Astrocyte (in vitro differentiated cells and primary cell): ENCODE data around the gene ATP1A1. TPM values are rescaled to one million over a fixed set of nuclear protein-coding genes. Genes with fewer than 3 reads are reported as not detected.

Experiments used
- DNase-seq: peaks from one replicate; pipeline ENCODE4 v3.0.0-alpha.2; 2010; ENCODE audit warnings: low read depth
- FAIRE-seq: peaks from 2 replicates; lab custom pipeline; 2011; peaks lifted over from hg19 to GRCh38; lab: Jason Lieb, UNC
- H2AFZ ChIP-seq: 2 replicates; pipeline ENCODE4 v1.6.0; 2012; ENCODE audit warnings: low read depth, low read length, inconsistent platforms
- H3K27ac ChIP-seq: 2 replicates; pipeline ENCODE4 v1.5.1; 2011; ENCODE audit warnings: low read depth, low read length, inconsistent platforms
- H3K27me3 ChIP-seq: 2 replicates; pipeline ENCODE4 v1.6.0; 2011; ENCODE audit warnings: low read length, inconsistent platforms; ENCODE audit not compliant: insufficient read depth
- H3K36me3 ChIP-seq: 2 replicates; pipeline ENCODE4 v1.5.1; 2011; ENCODE audit warnings: low read length, inconsistent platforms; ENCODE audit not compliant: insufficient read depth
- H3K4me1 ChIP-seq: 2 replicates; pipeline ENCODE4 v1.5.1; 2011; ENCODE audit warnings: low read length, inconsistent platforms; ENCODE audit not compliant: insufficient read depth
- H3K4me2 ChIP-seq: 2 replicates; pipeline ENCODE4 v1.6.0; 2012; ENCODE audit warnings: low read length, inconsistent platforms
- H3K4me3 ChIP-seq: 2 replicates; pipeline ENCODE4 v1.5.1; 2011; ENCODE audit warnings: low read depth, mild to moderate bottlenecking, low read length, inconsistent platforms; ENCODE audit not compliant: insufficient read depth
- H3K79me2 ChIP-seq: 2 replicates; pipeline ENCODE4 v1.6.0; 2012; ENCODE audit warnings: mild to moderate bottlenecking, low read length, inconsistent platforms; ENCODE audit not compliant: insufficient read depth
- H3K9ac ChIP-seq: 2 replicates; pipeline ENCODE4 v1.6.0; 2012; ENCODE audit warnings: mild to moderate bottlenecking, low read length, inconsistent platforms
- H3K9me3 ChIP-seq: 2 replicates; pipeline ENCODE4 v1.5.1; 2012; ENCODE audit warnings: low read depth, mild to moderate bottlenecking, low read length, inconsistent platforms; ENCODE audit not compliant: insufficient read depth
- H4K20me1 ChIP-seq: 2 replicates; pipeline ENCODE4 v1.6.0; 2012; ENCODE audit warnings: low read length, inconsistent platforms; ENCODE audit not compliant: insufficient read depth
- H3K27ac Mint-ChIP-seq: one replicate; pipeline ENCODE4 v1.8.0; 2021; ENCODE audit warnings: mild to moderate bottlenecking, mixed read lengths; ENCODE audit not compliant: unreplicated experiment
- H3K27me3 Mint-ChIP-seq: one replicate; pipeline ENCODE4 v1.8.0; 2021; ENCODE audit warnings: low read depth, mixed read lengths; ENCODE audit not compliant: unreplicated experiment
- H3K36me3 Mint-ChIP-seq: one replicate; pipeline ENCODE4 v1.8.0; 2021; ENCODE audit warnings: low read depth, mixed read lengths; ENCODE audit not compliant: unreplicated experiment
- H3K4me1 Mint-ChIP-seq: one replicate; pipeline ENCODE4 v1.8.0; 2021; ENCODE audit warnings: low read depth, mixed read lengths; ENCODE audit not compliant: unreplicated experiment
- H3K4me3 Mint-ChIP-seq: one replicate; pipeline ENCODE4 v1.8.0; 2021; ENCODE audit warnings: mild to moderate bottlenecking, moderate library complexity, mixed read lengths; ENCODE audit not compliant: unreplicated experiment
- H3K9me3 Mint-ChIP-seq: one replicate; pipeline ENCODE4 v1.8.0; 2021; ENCODE audit warnings: mild to moderate bottlenecking, mixed read lengths; ENCODE audit not compliant: unreplicated experiment
- CTCF ChIP-seq: IDR thresholded peaks from 2 replicates; pipeline ENCODE4 v1.5.1; 2011; ENCODE audit warnings: low read depth, mild to moderate bottlenecking, inconsistent platforms, low read length, moderate library complexity; ENCODE audit not compliant: insufficient read depth
- EZH2 ChIP-seq: IDR thresholded peaks from 2 replicates; pipeline ENCODE4 v1.6.1; 2012; ENCODE audit warnings: mild to moderate bottlenecking, low read length, inconsistent platforms; ENCODE audit not compliant: insufficient read depth
- total RNA-seq: library from RNA; stranded (reverse); gene quantifications from 2 replicates; pipeline ENCODE4 v1.2.1, GENCODE V29; 2021

ATP1A1 gene
- total RNA-seq, 1 donor from 2014 or later = 317 TPM

DNA sequence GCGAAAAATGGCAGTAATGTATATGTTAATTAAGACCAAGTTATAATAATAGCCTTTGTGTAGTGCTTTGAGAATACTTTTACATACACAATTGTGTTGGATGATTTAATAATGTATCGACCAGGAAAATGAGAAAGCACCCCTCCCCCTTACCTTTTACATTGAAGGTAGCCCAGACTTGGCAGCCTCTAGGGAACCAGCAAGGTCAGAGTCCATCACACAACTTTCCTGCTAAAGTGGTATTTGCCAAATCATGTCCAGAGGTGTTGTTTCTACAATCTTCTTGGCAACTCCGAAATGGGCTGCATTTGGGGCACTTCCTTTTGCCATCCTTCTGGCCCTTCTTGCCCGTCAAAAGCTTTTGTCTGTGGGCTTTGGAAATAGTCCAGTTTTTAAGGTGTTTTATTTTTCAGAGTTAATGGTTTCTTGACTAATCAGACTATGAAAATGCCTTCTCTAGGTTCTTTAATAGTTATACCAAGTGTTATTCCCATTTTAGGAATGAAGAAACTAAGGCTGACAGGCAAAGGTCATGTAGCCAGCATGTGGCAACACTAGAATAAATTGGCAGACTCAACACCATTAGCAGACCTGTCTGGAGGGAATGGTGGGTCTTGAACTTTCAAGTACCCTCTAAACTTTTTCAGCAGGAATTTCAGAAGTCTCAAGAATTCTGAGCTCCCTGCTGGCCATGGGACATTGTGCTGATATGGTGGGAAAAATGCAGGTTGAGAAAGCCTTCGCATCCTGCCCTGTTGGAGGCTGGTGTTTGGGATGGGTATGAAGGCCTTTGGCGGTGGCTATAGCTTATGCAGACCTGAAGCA lies 6.8 kb downstream of the ATP1A1 start:
- DNase-seq (no peak), FAIRE-seq (no peak)
- Mint-ChIP-seq H3K36me3 (no peaks in the 10 kb centered on the region), H3K27ac (no peak overlapping the region), H3K9me3 (no peaks in the 10 kb centered on the region), H3K27me3 (no peaks in the 10 kb centered on the region), H3K4me1 (peaks cover 83% of the 10 kb centered on the region), H3K4me3 (no peak overlapping the region)
- no peak overlapping the region for H3K4me2 ChIP-seq
- no peak overlapping the region for H3K9ac ChIP-seq
- peaks cover 53% of the 10 kb centered on the region for H3K4me1 ChIP-seq
- no peak overlapping the region for H2AFZ ChIP-seq
- H3K9me3 ChIP-seq = no peaks in the 10 kb centered on the region
- H3K27me3 ChIP-seq = no peaks in the 10 kb centered on the region
- H3K36me3 ChIP-seq = peaks cover 8% of the 10 kb centered on the region
- TF ChIP-seq EZH2 (no peak), CTCF (no peak)
- no peak overlapping the region for H3K4me3 ChIP-seq
- H3K79me2 ChIP-seq = peaks cover 96% of the 10 kb centered on the region
- H3K27ac ChIP-seq = peak overlapping the region; percentile 1
- H4K20me1 ChIP-seq = peaks cover 86% of the 10 kb centered on the region

DNA sequence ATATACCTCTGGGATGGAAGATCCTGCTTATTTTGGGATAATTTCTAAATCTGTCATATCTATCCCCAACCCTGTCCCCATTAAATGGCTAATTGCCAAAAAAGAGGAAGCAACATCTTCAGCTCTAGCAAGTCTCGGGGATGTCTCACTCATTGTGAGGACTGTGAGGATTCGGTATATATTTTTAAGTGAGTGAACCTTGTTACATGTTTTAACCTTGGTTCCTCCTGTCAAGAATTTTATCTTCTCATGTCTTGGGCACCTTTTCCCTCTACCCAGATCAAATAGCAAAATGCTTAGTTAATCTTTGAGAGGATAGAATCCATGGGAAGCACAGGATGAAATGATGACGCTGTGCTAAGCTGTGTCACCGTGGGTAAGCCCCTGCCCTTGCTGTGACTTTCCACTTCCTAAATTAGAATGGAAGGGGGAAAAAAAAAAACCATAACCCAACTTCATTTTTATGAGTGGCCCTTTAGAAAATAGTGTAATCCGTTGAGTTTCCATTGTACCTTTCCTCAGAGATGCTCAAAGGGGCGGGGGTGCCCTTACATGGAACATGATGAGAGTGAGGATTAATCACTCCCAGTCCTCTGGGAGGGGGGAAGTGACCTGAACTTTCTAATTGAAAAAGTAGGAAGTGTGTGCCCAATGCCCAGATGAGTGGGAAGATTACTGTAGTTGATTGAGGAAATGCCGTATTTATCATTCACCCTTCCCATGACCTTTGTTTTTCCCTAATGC lies 7.6 kb downstream of the ATP1A1 start:
- Mint-ChIP-seq H3K27me3 (no peaks in the 10 kb centered on the region), H3K4me3 (no peak overlapping the region), H3K9me3 (no peaks in the 10 kb centered on the region), H3K36me3 (no peaks in the 10 kb centered on the region), H3K27ac (peak overlapping the region; percentile 69), H3K4me1 (peaks cover 75% of the 10 kb centered on the region)
- DNase-seq (no peak), FAIRE-seq (no peak)
- Histone ChIP-seq H3K4me3 (no peak overlapping the region), H4K20me1 (peaks cover 86% of the 10 kb centered on the region), H3K79me2 (peaks cover 89% of the 10 kb centered on the region), H3K27ac (peak overlapping the region; percentile 1), H3K9me3 (no peaks in the 10 kb centered on the region), H3K4me1 (peaks cover 45% of the 10 kb centered on the region), H3K27me3 (no peaks in the 10 kb centered on the region), H2AFZ (no peak overlapping the region), H3K36me3 (peaks cover 13% of the 10 kb centered on the region), H3K4me2 (no peak overlapping the region), H3K9ac (no peak overlapping the region)
- TF ChIP-seq EZH2 (no peak), CTCF (no peak)
